GM23338 (cell line): ENCODE data around the gene CHEK1. TPM values are rescaled to one million over a fixed set of nuclear protein-coding genes. Genes with fewer than 3 reads are reported as not detected.

Experiments used
- ATAC-seq: fragments of 200-7000 bp; cut with Tn5 transposase; 3 replicates; pipeline ENCODE4 v1.9.1; 2020
- DNase-seq: peaks from one replicate; pipeline ENCODE4 v3.0.0-alpha.2; 2015; ENCODE audit warnings: low spot score
- H2AFZ ChIP-seq: fragments of 200-600 bp; sonication (generic); 2 replicates; pipeline ENCODE4 v1.8.0; 2016; ENCODE audit warnings: antibody characterized with exemption, mild to moderate bottlenecking, moderate library complexity
- H3F3A ChIP-seq: fragments of 200-600 bp; sonication (generic); replicated peaks from 2 replicates; pipeline ENCODE4 v1.8.0; 2017; ENCODE audit warnings: antibody characterized with exemption, mixed run types, low read depth
- H3K27ac ChIP-seq: fragments of 200-600 bp; sonication (generic); 2 replicates; pipeline ENCODE4 v1.6.1; 2016; ENCODE audit warnings: low read depth
- H3K27me3 ChIP-seq: fragments of 200-600 bp; sonication (generic); 2 replicates; pipeline ENCODE4 v1.8.0; 2016; ENCODE audit warnings: mild to moderate bottlenecking, mixed run types, moderate library complexity; ENCODE audit not compliant: insufficient read depth
- H3K36me3 ChIP-seq: fragments of 200-600 bp; sonication (generic); 2 replicates; pipeline ENCODE4 v1.8.0; 2016; ENCODE audit warnings: mild to moderate bottlenecking; ENCODE audit not compliant: insufficient read depth
- H3K4me1 ChIP-seq: fragments of 200-600 bp; sonication (generic); 2 replicates; pipeline ENCODE4 v1.8.0; 2016; ENCODE audit warnings: mild to moderate bottlenecking, moderate library complexity; ENCODE audit not compliant: insufficient read depth
- H3K4me2 ChIP-seq: fragments of 200-600 bp; sonication (generic); 2 replicates; pipeline ENCODE4 v1.7.1; 2017; ENCODE audit warnings: mixed run types
- H3K4me3 ChIP-seq: fragments of 200-600 bp; sonication (generic); 2 replicates; pipeline ENCODE4 v1.6.1; 2016; ENCODE audit warnings: mixed run types
- H3K79me2 ChIP-seq: fragments of 200-600 bp; sonication (generic); replicated peaks from 2 replicates; pipeline ENCODE4 v1.8.0; 2017; ENCODE audit warnings: mild to moderate bottlenecking; ENCODE audit not compliant: insufficient read depth
- H3K9me2 ChIP-seq: fragments of 200-600 bp; sonication (generic); 2 replicates; pipeline ENCODE4 v1.8.0; 2017; ENCODE audit not compliant: insufficient read depth
- H4K20me1 ChIP-seq: fragments of 200-600 bp; sonication (generic); replicated peaks from 2 replicates; pipeline ENCODE4 v1.8.0; 2017; ENCODE audit warnings: mild to moderate bottlenecking; ENCODE audit not compliant: insufficient read depth
- H3K27ac Mint-ChIP-seq: 2 replicates; pipeline ENCODE4 v1.8.0; 2020; ENCODE audit warnings: inconsistent platforms, mild to moderate bottlenecking, moderate library complexity, mixed read lengths
- H3K27me3 Mint-ChIP-seq: 3 replicates; pipeline ENCODE4 v1.8.0; 2022; ENCODE audit warnings: low read depth, mild to moderate bottlenecking, moderate library complexity, mixed read lengths, inconsistent platforms; ENCODE audit not compliant: insufficient read depth, poor library complexity
- H3K36me3 Mint-ChIP-seq: 3 replicates; pipeline ENCODE4 v1.8.0; 2021; ENCODE audit warnings: low read depth, mild to moderate bottlenecking, inconsistent platforms, moderate library complexity, mixed read lengths
- H3K4me1 Mint-ChIP-seq: 3 replicates; pipeline ENCODE4 v1.8.0; 2020; ENCODE audit warnings: mild to moderate bottlenecking, inconsistent platforms, mixed read lengths
- H3K4me3 Mint-ChIP-seq: 3 replicates; pipeline ENCODE4 v1.8.0; 2021; ENCODE audit warnings: moderate library complexity, mild to moderate bottlenecking, inconsistent platforms, mixed read lengths
- H3K9me3 Mint-ChIP-seq: 3 replicates; pipeline ENCODE4 v1.8.0; 2020; ENCODE audit warnings: moderate library complexity, mild to moderate bottlenecking, inconsistent platforms, mixed read lengths
- CREB1 ChIP-seq: fragments of 250-450 bp; sonication (Bioruptor Pico); IDR thresholded peaks from 2 replicates; pipeline ENCODE4 v1.5.0; 2020; ENCODE audit warnings: low read depth, mild to moderate bottlenecking, moderate library complexity
- CTCF ChIP-seq, 2 experiments: fragments of 200-600 bp in 1 of 2; sonication (generic) in 1 of 2; conservative IDR thresholded peaks; 2 replicates each; pipeline versions ENCODE4 v1.5.1 to v1.6.1; 2016 to 2017; ENCODE audit warnings: antibody characterized with exemption in 2 of 2, low read depth in 2 of 2, mild to moderate bottlenecking in 2 of 2, moderate library complexity in 1 of 2
- EZH2 ChIP-seq: fragments of 200-600 bp; sonication (generic); IDR thresholded peaks from one replicate; pipeline ENCODE4 v1.8.0; 2017; ENCODE audit warnings: antibody characterized with exemption, mild to moderate bottlenecking, low read depth; ENCODE audit not compliant: unreplicated experiment
- EZH2phosphoT487 ChIP-seq: fragments of 200-600 bp; sonication (generic); IDR thresholded peaks from one replicate; pipeline ENCODE4 v1.8.1; 2018; ENCODE audit warnings: antibody characterized with exemption; ENCODE audit not compliant: unreplicated experiment
- JUNB ChIP-seq: IDR thresholded peaks from one replicate; pipeline ENCODE4 v1.6.1; 2016; ENCODE audit warnings: antibody characterized with exemption; ENCODE audit not compliant: unreplicated experiment
- POLR2AphosphoS5 ChIP-seq: IDR thresholded peaks from 2 replicates; pipeline ENCODE4 v1.6.1; 2016; ENCODE audit warnings: antibody characterized with exemption, low read depth
- STAT1 ChIP-seq: IDR thresholded peaks from one replicate; pipeline ENCODE4 v1.6.1; 2016; ENCODE audit warnings: antibody characterized with exemption; ENCODE audit not compliant: unreplicated experiment
- ZNF114 ChIP-seq: fragments of 250-450 bp; sonication (Bioruptor Pico); IDR thresholded peaks from 2 replicates; pipeline ENCODE4 v1.5.0; 2020; ENCODE audit warnings: mild to moderate bottlenecking, moderate library complexity
- ZNF331 ChIP-seq: fragments of 250-450 bp; sonication (Bioruptor Pico); IDR thresholded peaks from 2 replicates; pipeline ENCODE4 v1.5.0; 2020; ENCODE audit warnings: low read depth, mild to moderate bottlenecking, moderate library complexity
- ZNF462 ChIP-seq: fragments of 250-450 bp; sonication (Bioruptor Pico); IDR thresholded peaks from 2 replicates; pipeline ENCODE4 v1.5.0; 2020; ENCODE audit warnings: mild to moderate bottlenecking, moderate library complexity
- polyA plus RNA-seq: library from polyadenylated mRNA; unstranded; fragments of >200 nt; fragmentation: Nextera tagmentation; extraction: Ambion mirVana; gene quantifications from 2 replicates; pipeline ENCODE4 v1.2.1, GENCODE V29; 2016
- total RNA-seq: library from RNA; depleted of rRNA; stranded (reverse); fragments of >200 nt; shearing (Covaris generic); gene quantifications from 2 replicates; pipeline ENCODE4 v1.2.3, GENCODE V29; 2014

Gene CHEK1
- total and polyA plus RNA-seq, 2 experiments from 2014 or later, result 90.0 to 102 TPM

- peaks cover 10% of the 10 kb centered on the region; the same call in 1 of the 2 replicates for H3K4me1 ChIP-seq
- peaks cover 7% of the 10 kb centered on the region; the same call in 1 of the 2 replicates for H4K20me1 ChIP-seq
- H2AFZ ChIP-seq, result no peak overlapping the region
- H3K27ac Mint-ChIP-seq, result no peak overlapping the region
- no peaks in the 10 kb centered on the region for H3K9me3 Mint-ChIP-seq
- no peaks in the 10 kb centered on the region for H3K9me2 ChIP-seq
- peaks cover 57% of the 10 kb centered on the region; the same call in 2 of the 3 replicates for H3K36me3 Mint-ChIP-seq
- peaks cover 7% of the 10 kb centered on the region for H3K27me3 Mint-ChIP-seq
- H3K4me3 ChIP-seq, result no peak overlapping the region
- ATAC-seq (no peak), DNase-seq (no peak)
- no peaks in the 10 kb centered on the region for H3K27me3 ChIP-seq
- TF ChIP-seq ZNF331 (CRISPR knock-in tag), result no peak
- H3F3A ChIP-seq, result peaks cover 7% of the 10 kb centered on the region; the same call in 1 of the 2 replicates
- H3K4me1 Mint-ChIP-seq, result peaks cover 13% of the 10 kb centered on the region
- H3K4me3 Mint-ChIP-seq, result no peak overlapping the region
- H3K4me2 ChIP-seq, result no peak overlapping the region
- peaks cover 36% of the 10 kb centered on the region for H3K36me3 ChIP-seq
- peaks cover 16% of the 10 kb centered on the region for H3K79me2 ChIP-seq
- no peak overlapping the region; the same call in 1 of the 2 replicates for H3K27ac ChIP-seq
Observed at GRCh38 chr11:125623064-125623463, 1.9 kb upstream of the CHEK1 start.

GRCh38 chr11:125625225-125625629, 264 bp downstream of the CHEK1 start:
- peak overlapping the region; percentile 99 for H3K27ac ChIP-seq
- peak overlapping the region; percentile 58 for H3K4me3 ChIP-seq
- TF ChIP-seq CREB1 (CRISPR knock-in tag) (no peak), CTCF (conservative IDR thresholded peaks at IDR 0.05; ENCODE audit: low read depth in 2 of 2) (no peak), EZH2 (no peak), POLR2AphosphoS5 (no peak), ZNF462 (no peak), ZNF114 (CRISPR knock-in tag) (no peak), STAT1 (no peak), JUNB (no peak), EZH2phosphoT487 (no peak)
- peak overlapping the region; percentile 98 for H3K27ac Mint-ChIP-seq
- peak overlapping the region; percentile 93 for H3K4me3 Mint-ChIP-seq
- H3K36me3 Mint-ChIP-seq, result peaks cover 56% of the 10 kb centered on the region; the same call in 2 of the 3 replicates
- H3K9me2 ChIP-seq, result no peaks in the 10 kb centered on the region
- H3K79me2 ChIP-seq, result peaks cover 37% of the 10 kb centered on the region
- H3K4me1 ChIP-seq, result peaks cover 10% of the 10 kb centered on the region; the same call in 1 of the 2 replicates
- peaks cover 13% of the 10 kb centered on the region for H3K4me1 Mint-ChIP-seq
- H3K36me3 ChIP-seq, result peaks cover 28% of the 10 kb centered on the region
- H3K9me3 Mint-ChIP-seq, result no peaks in the 10 kb centered on the region
- peak; percentile 83 for DNase-seq
- ATAC-seq, result peak; percentile 82; the same call in 2 of the 3 replicates
- peak overlapping the region; percentile 76 for H3K4me2 ChIP-seq
- H3F3A ChIP-seq, result peaks cover 7% of the 10 kb centered on the region; the same call in 1 of the 2 replicates
- no peaks in the 10 kb centered on the region for H3K27me3 ChIP-seq
- H2AFZ ChIP-seq, result no peak overlapping the region
- H4K20me1 ChIP-seq, result peaks cover 8% of the 10 kb centered on the region; the same call in 1 of the 2 replicates
- H3K27me3 Mint-ChIP-seq, result peaks cover 7% of the 10 kb centered on the region
